Stimulated activated CD8-positive, alpha-beta memory T cell treated with anti-CD3 and anti-CD28 coated beads, Interleukin-7, amount 100 ng/mL, for 48 hours (primary cell): ENCODE results near the gene PHTF2.

Source experiments
- DNase-seq, 2 donors: peaks; one replicate each; pipeline ENCODE4 v3.0.0-alpha.2; 2020; ENCODE audit warnings: low read depth in 1 of 2; ENCODE audit errors: extremely low read depth in 1 of 2

Gene PHTF2

GRCh38 chr7:77918676-77919075 lies 120.1 kb downstream of the PHTF2 start:
- DNase-seq, result no peak

GRCh38 chr7:77923419-77923818 lies 124.8 kb downstream of the PHTF2 start:
- DNase-seq, result no peak

- DNase-seq, result no peak
Observed at GRCh38 chr7:77930496-77930895, 131.9 kb downstream of the PHTF2 start.

DNA sequence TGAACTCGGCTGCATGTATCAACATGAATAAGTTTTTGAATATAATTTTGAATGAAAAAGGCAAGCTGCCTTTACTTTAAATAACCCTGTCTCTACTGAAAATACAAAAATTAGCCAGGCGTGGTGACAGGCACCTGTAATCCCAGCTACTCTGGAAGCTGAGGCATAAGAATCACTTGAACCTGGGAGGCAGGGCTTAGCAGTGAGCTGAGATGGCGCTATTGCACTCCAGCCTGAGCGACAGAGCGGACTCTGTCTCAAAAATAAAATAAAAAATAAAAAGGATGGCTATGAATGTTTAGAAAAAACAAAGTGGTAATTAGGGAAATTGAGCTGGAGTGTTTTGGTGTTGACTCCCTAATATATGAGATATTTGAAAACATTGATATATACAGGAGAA lies 133.3 kb downstream of the PHTF2 start:
- no peak for DNase-seq

GRCh38 chr7:77933394-77933793 lies 134.8 kb downstream of the PHTF2 start:
- DNase-seq, result no peak

- no peak for DNase-seq
Observed at GRCh38 chr7:77935652-77936348, 137.2 kb downstream of the PHTF2 start.

GRCh38 chr7:77940647-77941046 lies 142.1 kb downstream of the PHTF2 start:
- no peak for DNase-seq

DNA sequence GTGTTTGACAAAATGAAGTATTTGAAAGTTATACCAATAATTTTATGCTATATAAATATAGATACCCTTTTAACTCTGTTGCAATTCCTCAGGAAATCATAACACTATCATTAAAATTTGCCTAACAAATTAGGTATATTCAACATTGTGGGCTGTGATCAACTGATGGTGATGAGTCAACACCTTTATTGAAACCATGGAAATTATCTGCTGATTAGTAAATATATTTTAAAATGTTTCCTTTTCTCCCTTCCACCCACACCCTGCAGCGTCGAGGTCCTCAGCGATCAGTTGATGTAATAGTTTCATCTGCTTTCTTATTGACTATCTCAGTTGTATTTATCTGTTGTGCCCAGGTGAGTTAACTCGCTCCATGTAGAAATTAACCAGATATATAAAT lies 143.9 kb downstream of the PHTF2 start:
- DNase-seq, result no peak

DNA sequence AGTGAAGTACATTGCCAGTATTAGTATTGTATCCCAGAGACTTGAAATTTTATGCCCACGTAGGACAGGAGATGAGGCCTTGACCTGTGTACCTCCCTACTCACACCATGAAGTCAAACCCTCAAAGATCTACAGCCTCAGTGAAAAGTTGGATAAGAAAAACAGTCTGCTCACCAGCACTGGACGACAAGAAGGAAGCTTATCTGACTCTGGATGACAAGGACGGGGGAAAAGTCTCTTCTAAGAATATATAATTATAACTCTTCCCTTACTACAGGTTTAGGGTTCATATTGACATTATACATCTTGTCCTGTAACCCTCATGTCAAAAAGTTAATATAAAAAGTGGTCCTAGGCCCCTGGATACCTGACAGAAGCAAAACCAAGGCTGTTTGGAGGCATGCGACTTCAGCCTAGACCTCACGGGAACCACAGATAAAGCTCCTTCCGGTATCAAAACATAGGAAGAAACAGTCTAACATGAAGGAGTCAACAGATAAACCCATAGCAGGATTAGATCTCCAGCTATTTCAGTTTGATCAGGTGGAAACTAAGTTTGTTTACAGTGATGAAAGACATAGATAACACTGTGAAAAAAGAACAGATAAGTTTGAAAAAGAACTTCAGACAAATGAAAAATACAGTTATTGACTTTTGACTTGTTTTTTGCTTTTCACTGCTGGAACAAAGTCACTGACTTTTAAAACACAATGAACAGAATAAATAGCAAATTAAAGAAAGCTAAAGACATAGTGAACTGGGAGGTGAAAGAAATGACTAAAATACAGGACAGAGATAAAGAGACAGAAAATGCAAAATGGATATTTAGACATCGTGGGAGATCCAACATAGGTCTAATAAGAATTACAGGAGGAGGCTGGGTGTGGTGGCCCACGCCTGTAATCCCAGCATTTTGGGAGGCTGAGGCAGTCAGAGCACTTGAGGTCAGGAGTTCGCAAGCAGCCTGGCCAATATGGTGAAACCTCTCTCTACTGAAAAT lies 145.9 kb downstream of the PHTF2 start:
- DNase-seq, result no peak

DNA sequence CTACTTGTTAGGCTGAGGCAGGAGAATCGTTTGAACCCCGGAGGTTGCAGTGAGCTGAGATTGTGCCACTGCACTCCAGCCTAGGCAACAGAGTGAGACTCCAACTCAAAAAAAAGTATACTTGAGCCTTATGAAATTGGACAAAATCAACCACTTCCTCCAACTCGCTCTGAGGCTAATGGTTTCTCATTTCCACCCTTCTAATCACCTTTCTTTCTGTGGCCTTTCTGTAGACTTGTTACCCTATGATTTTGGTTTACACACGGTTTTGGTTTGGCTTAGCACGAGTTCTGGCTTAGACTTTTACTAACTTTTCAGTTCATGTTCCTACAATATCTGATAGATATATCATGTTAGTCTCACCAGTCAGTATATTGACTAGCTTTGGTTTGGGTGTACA lies 152.0 kb downstream of the PHTF2 start:
- DNase-seq, result no peak

DNA sequence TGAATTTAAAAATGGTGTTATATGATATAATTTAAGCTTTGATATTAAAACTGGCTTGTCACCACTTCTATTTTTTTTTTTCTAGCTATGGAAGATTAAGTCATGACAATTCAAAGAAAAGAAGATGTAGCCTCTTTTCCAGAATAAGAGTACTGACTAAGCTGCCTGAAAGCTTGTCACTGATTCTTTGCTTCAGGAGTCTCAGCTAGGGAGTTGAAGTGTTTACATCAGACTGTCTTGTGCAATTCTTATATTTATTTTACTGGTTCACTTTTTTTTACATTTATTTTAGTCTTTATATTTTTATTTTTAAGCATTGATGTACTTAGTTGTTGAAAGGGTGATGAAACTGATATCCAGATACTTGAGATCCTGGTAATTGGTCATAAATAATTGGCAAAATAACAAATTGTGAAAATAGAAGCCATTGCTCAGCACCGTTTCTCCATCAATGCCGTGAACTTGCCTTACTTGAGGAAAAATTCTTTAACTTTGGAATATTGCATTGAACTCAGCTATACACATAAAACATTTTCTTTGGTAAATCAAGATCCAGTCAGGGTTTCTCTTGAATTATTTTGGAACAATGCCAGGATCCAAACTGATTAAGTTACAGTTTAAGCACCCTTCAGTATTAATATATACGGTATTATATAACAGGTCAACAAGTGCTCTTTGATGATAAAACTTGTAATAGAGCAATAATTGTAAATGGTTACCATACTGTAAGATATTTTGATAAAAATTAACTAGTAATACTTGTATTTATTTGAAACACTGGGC lies 156.4 kb downstream of the PHTF2 start:
- no peak for DNase-seq

DNA sequence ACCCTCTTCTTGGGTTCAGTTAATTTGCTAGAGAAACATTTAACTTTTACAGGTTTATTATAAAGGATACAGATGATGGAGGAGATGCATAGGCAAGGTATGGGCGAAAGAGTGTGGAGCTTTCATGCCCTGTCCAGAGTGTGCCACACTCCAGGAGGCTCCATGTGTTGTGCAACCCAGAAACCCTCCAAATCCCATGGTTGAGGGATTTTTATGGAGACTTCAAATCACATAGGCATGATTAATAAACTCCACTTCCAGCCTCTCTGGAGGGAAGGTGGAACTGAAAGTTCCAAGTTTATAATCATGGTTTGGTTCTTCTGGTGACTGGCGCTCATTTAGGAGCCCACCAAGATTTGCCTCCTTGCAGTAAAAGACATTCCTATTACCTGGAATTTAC lies 159.9 kb downstream of the PHTF2 start:
- DNase-seq, result no peak

GRCh38 chr7:77959080-77959479 lies 160.5 kb downstream of the PHTF2 start:
- DNase-seq, result no peak

DNA sequence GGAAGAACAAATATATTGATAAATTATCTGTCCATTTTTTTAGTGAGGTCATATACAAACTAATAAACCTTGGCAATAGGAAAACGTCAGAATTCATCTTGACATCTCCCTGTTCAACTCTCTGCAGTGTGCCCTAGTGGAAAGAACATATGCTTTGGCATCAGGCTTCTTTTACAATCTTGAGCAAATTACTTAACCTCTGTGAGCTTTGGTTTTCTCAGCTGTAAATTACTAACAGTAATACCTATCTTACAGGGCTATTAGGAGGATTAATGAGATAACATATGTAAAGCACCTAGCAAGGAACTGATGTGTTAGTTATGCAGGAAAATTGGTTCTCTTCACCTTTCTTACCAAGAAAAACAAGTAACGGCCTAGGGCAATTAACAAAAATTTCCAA lies 161.8 kb downstream of the PHTF2 start:
- DNase-seq, result no peak

- DNase-seq, result no peak
Observed at GRCh38 chr7:77967429-77967828, 168.9 kb downstream of the PHTF2 start.

DNA sequence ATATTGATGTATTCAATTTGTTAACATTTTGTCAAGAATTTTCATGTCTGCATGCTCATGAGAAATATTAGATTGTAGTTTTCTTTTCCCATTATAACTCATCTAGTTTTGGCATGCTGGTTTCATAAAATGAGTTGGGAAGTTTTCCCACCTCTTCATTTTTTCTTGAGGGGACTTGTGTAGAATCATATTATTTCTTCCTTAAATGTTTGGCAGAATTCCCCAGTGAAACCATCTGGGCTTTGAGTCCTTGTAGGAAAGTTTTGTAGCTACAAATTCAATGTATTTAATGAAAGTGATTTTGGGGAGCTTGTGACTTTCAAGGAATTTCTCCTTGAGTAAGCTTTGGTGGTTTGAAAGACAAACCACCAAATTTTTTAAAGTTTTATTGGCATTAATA lies 173.2 kb downstream of the PHTF2 start:
- DNase-seq, result no peak

- no peak for DNase-seq
Observed at GRCh38 chr7:77975672-77976480, 177.3 kb downstream of the PHTF2 start.

DNA sequence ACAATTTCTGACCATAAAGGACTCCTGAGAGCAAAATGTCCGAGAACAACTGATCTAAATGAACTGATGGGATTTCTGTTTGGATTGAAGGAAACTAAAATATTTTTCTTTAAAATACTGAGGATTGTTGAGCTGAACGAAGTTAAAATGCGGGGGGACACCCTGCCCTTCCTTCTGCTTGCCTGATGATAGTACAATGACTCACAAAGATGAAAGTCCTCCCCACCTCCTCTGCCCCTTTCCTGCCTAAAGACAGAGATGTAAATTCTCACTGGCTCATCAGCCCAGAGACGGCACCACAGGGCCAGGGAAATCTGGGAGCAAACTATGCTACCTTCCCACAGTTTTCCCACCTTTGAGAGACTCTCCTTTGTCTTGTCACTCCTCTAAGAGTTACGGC lies 180.6 kb downstream of the PHTF2 start:
- no peak for DNase-seq

DNA sequence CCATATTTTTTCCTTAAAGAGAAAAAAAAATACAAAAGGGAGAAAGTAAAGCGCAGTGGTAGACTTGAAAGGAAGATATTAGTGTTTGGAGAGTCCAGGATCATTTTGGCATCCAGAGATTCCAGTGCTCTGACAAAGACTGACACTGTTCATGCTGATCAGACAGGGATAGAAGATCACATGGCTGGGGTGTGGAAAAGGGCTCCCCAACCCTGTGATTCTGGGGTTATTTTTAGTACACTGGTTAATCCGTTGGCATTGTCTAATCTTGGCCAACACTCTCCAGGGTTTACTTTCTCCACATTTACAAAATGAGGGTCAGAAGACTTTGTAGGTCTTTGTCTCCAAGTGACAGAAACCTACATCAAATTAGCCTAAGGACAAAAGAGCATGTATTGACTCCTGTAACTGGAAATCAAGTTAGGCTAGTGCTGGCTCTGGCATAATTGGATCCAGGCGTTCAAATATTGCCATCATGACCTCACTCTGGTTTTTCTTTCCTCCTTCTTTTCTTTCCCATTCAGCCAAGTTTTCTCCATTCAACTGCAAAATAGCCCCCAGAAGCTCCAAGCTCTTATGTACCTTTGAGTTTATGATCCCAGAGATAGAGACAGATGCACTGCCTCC lies 181.6 kb downstream of the PHTF2 start:
- no peak for DNase-seq

GRCh38 chr7:77982926-77983550 lies 184.5 kb downstream of the PHTF2 start:
- DNase-seq, result no peak
